RKO (cell line): Measurements from ENCODE around the gene GNAT1.
"Not testable (repeated sequence)": the region's sequence is repeated elsewhere in the genome, so short reads cannot be mapped to it uniquely, and the experiment has no call there.

Source experiments
- DNase-seq: peaks from one replicate; pipeline ENCODE4 v3.0.0-alpha.2; 2016; ENCODE audit warnings: low spot score

GNAT1 gene

DNA sequence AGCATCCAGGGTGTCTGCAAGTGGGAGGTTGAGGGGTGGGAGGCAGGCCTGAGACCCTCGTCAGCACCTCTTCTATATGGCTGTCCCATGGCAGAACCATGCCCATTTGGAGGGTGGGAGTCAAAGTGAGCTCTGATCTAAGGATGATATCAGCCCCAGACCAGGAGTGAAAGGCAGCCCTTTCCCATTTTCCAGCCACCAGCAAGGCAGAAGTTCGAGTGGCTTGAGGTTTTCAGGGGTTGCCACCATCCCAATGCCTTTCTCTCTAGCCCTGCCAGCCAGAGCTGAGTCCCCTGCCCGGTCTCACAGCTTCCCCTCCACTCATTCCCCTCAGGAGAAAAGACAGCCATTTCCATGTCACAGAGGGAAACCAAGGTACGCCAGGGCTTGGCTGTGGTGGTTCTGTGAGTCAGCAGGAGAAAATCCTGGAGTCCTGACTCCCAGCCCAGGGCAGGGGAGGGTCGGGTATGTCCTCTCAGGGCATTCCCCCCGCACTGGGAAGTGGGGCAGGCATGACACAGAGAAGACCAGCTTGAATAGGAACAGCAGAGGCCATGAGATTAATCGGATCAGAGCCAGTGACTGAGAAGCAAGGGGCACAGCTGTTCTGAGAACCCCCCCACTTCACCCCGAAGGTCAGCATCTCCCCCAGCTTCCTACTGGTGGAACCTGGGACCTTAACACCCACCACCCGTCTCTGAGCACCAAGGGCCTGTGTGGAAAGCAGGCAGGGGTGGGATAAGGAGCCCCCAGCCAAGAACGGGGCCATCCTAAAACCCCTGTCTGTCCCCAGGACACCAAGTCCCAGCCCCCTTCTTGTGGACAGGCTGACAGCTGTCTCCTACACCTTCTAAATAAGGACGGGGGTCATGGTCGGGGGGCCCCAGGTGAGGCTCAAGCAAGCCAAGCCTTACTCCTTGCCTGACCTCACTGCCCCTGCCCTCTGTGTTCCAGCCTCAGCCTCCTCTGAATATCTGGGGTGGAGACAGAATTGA lies 12.7 kb downstream of the GNAT1 start:
- DNase-seq = no peak

DNA sequence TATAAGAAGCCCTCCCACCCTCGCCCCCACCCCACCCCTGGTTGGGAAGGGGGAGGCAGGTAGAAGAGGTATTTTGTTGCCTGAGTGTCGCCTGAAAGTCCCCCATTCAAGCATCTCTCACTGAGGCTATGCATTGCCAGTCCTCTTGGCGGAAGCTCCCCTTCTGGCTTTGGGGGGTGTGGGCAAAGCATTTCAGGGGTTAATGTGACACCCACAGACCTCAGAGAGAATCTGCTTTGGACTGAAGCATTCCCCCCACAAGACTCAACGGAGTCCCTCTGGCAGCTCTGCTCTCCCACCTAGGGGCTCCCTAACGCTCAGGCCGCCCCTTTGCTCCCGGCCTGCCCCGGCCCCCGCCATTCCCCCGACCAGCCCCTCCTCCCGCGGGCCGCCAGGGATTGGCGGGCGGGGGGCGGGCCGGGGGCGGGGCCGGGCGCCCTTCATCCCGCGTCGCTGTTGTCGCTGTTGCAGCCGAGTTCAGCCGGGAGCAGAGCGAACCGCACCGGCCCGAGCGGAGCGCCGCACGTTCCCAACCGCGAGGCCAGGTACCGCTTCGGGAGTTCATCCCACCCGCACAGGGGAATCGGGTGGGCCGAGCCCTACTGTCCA lies 13.5 kb downstream of the GNAT1 start, which contains the start of gene SLC38A3:
Gene SLC38A3 (plus strand): TSS at position 468 of the 609 bp plus-strand sequence. CDS start 8,929 bp downstream, outside the sequence.
- no peak for DNase-seq

DNA sequence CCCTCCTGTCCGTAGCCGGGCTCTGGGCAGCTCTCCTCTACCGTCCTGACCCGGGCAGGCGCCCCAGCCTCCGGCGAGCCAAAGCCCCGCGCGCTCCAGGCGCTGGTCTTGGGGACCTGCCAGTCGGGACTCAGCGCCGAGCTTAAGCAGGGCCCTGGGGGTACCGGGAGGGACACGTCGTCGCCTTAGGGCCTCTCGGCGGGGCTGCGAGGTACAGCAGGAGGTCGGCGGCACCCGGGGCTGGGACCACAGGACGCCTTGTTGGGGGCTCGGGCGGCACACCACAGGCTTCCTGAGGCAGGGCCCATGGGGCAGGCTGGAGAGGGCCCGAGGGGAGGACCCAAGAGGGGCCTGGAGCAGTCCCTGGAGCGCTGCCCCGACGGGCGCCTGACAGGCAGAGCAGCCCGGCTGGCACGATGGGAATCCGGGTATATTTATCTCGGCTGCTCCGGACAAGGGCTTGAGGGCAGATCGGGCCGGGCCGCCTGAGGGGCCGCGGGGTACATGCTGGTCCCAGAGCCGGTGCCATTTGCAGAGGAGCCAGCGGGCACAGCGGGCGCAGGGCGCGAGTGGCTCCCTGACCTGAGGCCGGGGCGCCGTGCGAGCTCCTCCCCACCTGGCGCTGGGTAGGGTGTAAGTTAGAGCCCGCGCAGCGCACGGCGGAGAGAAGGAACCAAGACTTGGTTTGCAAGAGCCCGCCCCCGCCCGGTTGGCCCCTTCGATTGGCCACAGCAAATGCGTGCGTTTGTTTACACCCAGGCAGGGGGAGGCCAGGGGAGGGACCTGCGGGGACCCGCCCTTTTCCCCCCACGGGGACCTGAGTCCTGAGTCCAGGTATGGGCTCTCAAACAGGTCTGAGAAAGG lies 14.2 kb downstream of the GNAT1 start:
- DNase-seq = no peak

DNA sequence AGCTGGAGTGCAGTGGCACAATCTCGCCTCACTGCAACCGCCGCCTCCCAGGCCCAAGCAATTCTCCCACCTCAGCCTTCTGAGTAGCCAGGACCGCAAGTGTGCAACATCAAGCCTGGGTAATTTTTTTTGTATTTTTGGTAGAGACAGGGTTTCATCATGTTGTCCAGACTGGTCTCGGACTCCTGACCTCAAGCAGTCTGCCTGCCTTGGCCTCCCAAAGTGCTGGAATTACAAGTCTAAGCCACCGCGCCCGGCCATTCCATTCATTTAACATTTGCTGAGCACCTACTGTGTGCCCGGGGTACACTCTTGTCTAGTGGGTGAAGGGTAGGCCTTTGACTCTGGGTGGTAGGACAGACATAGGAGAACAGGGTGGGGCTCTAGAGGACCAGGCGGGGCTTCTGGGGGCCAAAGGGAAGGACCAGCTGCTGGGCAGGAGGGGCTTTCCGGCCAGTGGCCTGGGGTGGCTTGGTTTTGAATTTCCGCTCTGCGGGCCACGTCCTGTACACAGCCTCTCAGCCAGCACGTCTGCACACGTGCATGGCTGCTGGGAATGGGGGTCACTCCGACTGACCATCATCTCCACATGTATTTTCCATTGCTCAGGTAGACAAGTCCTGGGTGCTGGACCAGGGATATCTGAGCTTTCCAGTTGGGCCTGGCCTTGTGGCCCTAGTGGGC lies 16.1 kb downstream of the GNAT1 start:
- DNase-seq = no peak

DNA sequence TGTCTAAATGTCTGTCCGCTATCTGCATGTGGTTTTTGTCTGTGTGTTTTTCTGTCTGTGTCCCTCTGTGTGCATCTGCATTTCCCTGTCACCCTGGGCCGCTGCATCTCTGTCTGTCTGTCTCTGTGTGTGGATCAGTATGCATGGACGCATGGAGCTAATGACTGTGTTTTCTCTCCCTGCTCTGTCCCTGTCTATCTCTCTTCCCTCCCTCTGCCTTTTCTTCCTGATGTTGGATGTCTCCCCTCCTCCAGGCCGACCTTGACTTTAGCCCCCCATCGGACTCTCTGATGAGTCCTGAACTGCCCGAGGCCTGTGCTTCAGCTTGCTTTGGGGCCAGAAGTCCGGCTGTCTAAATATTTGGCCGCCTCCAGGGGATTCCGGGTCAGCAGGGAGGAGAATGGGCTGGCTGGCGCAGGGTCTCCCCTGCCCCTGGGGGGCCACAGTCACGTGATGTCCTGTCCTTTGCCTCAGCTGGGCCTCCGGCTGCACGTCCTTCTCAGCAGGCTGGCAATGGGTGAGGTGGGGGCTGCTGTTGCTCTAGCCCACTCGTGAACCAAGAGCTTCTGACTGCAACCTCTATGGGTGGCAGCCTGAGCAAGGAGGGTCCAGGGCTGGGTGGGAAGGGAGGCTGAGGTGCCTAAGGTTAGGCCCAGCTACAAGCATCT lies 17.4 kb downstream of the GNAT1 start:
- DNase-seq = no peak

DNA sequence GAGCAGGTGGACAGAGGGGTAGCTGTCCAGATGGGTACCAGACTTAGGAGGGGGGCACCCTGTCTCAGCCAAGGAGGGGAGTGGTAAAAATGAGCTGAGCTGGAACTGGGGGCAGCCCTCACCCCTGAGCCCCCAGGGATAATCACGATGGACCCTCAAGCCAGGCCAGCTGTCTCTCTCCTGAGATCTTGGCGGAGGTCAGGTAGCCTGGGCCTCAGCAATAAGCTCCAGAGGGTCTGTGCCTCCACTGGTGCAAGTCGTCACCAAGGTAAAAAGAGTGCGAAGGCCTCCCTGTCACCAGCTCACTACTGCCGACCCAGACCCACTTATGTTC lies 18.7 kb downstream of the GNAT1 start:
- DNase-seq = no peak

DNA sequence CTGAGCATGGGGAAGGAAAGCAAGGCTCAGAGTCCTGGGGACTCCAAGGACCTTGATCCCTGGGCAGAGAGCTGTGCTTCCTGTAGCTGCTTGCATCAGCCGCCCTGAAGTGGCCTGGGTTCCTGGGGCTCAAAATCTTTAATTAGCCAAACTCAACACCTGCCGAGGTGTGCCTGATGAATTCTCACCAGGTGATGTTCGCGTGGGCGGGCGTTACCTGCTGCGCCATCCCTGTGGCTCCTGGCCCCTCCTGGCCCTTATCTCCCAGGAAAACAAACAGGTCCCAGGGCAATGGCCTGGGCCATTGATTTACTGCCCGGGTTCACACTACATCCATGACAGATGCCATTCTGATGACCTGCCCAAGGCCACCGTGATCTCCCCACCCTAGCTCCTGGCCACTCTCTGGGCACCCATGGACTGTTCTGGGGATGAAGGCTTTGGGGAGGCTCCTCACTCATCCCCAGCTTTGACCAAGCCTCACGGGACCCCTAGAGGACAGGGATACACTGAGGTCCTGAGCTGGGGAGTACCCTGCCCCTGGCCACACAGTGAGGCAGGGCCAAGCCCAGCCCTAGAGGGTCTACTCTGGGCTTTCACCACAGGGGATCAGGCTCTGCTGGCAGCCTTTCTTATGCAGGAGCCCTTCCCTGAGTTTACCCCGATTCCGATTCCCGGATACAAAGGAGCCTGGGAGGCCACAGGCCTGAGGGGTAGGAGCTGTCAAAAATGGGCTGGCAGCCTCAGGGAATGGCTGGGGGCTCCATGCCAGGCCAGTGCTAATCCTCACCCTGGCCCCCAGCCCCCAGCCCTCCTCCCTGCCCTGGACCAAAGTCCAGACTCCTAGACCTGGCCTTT lies 19.3 kb downstream of the GNAT1 start:
- DNase-seq = no peak

DNA sequence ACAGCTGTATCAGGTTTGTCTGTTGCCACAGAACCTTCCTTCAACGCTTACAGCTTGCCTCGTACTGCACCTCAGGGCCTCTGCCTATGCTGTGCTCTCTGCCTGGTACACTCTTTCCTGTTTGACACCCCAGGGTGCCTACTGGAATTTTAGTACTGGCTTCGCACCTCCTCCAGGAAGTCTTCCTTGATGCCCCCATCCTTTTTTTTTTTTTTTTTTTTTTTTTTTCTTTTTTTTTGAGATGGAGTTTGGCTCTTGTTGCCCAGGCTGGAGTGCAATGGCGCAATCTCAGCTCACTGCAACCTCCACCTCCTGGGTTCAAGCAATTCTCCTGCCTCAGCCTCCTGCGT lies 19.9 kb downstream of the GNAT1 start:
- not testable (repeated sequence) for DNase-seq

DNA sequence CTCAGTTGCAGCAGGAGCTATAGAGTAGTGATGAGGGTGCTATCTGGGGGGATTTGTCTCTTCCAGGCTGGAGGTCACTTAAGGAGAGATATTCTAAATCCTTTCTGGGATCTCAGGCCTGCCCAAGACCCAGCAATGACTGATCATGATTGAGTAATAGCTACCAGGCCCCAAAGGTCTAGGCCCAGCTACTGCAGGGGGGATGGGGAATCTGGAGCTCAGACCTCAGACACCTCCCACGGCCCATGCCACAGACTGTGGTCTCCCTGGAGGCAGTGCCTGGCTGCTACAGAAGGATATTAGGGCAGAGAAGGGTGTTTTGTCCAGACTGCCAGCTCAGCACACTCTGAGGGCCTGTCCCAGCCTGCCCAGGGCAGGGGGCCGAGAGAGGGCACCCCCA lies 20.5 kb downstream of the GNAT1 start:
- no peak for DNase-seq

DNA sequence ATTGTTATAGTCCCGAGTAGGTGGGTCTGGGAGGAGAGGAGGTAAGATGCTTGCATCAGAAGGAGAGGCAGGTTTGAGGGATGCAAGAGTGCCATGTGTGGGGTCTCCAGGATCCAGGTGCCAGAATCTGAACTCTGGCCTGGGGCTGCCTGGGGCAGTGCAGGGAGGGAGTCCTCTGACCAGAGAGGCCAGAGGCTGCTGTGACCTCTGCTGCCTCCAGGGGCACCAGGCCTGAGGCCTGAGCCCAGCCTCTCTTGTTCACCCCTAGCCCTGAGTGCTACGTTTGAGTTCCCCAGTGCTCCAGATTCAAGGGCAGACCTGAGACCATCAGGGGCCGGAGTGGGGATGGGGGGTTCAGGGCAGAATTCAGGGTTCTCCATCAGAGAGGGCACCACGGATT lies 21.1 kb downstream of the GNAT1 start:
- DNase-seq = no peak

DNA sequence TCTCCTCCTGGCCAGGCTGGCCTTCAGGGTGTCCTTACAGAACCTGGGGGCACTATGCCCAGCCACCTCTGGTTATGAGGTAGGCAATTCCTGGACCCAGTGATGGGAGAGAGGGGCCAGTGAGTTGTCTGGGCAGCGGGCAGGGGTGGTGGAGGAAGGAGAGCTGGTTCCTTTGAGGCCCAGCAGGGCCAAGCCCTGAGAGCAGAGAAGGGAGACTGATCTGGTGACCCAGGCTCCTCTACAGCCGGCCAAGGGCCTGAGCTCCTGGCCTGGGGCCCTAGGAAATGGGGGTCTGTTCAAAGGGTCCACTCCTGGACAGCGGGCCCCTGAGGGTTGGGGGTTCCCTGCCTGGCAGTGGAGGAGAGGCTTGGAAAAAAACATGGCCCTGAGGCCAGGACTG lies 21.6 kb downstream of the GNAT1 start:
- no peak for DNase-seq

DNA sequence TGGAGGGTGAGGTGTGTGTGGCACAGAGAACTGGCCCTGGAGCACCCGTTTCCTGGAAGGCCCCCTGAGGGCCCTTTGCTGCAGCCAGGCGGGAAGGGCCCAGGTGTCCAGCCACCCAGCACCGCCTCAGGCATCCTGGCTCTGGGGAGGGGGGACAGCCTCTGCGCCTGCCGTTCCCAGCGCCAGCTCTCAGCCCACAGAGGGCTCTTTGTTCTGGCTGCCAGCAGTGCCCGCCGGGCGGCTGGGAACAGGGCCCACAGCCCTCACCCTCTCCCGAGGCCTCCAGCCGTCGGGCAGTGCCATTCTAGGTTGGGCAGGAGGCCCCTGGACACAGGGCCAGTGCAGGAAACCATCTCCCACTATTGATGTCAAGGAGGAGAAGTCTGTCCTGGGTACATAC lies 22.0 kb downstream of the GNAT1 start:
- DNase-seq = no peak

DNA sequence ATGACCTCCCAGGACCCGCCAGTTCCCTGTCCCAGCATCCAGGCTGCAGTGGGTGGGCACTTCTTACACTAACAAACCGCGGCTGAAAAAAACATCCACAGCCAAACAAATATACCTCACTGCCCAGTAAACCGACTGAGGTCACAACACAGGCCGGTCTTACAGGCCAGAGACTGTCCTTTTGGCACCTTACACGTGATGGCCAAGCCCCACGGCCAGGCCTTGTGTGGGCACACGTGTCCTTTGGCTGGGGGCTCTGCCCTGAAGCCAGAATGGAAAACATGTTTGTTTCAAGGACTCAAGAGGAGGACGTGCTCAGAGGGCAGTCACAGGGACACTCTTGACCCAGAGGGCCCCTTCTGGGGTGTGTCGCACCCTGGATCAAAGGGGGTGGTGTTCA lies 23.4 kb downstream of the GNAT1 start:
- no peak for DNase-seq

DNA sequence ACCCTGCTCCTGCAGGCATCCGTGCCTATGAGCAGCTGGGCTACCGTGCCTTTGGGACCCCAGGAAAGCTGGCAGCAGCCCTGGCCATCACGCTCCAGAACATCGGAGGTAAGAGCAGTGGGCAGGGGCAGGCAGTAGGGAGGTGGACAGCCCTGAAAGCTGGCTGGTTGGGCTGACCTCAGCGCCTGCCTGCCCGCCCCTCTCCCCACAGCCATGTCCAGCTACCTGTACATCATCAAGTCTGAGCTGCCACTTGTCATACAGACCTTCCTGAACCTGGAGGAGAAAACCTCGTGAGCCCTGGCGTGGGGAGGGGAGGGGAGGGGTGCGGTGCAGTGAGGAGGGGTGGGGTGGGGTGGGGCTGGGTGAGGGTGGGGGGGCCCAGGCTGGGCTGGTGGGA lies 24.1 kb downstream of the GNAT1 start:
- no peak for DNase-seq

DNA sequence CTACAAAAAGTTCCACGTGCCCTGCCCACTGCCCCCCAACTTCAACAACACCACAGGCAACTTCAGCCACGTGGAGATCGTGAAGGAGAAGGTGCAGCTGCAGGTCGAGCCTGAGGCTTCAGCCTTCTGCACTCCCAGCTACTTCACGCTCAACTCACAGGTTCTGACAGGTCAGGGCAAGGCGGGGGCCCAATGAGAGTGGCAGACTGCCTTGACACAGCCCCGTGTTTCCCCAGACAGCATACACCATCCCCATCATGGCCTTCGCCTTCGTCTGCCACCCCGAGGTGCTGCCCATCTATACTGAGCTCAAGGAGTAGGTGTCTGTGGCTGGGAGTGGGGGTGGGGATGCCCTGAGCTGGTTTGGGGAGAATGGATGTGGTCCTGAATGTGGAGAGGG lies 26.3 kb downstream of the GNAT1 start:
- DNase-seq = no peak

DNA sequence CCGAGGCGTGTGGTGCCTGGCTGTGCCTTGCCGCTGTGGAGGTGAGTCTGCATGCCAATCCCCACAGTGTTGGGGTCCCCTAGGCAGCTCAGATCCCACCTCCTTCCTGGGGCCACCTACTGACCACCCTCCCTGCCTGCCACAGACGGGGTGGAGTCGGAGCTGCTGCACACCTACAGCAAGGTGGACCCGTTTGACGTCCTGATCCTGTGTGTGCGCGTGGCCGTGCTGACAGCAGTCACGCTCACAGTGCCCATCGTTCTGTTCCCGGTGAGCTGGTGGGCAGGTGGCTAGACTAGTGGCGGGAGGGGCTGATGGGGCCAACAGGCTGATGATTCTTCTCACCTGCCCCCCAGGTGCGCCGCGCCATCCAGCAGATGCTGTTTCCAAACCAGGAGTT lies 27.0 kb downstream of the GNAT1 start:
- no peak for DNase-seq

DNA sequence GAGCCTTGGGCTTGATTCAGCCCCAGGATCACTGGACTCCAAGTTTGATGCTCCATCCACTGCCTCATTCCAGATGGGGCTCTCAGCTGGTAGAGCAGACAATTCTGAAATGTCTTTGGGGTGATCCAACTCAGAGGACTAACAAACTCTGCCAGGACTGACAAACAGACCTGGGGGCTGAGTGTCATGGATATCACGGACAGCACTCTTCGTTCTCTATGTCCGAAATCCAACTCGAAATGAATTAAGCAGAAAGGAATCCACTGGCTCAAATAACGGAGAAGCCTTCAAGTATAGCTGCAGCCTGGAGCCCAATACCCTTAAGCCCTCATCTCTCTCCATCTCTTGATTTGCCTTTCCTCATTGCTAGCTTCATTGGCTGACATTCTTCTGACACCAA lies 27.9 kb downstream of the GNAT1 start:
- DNase-seq = no peak

DNA sequence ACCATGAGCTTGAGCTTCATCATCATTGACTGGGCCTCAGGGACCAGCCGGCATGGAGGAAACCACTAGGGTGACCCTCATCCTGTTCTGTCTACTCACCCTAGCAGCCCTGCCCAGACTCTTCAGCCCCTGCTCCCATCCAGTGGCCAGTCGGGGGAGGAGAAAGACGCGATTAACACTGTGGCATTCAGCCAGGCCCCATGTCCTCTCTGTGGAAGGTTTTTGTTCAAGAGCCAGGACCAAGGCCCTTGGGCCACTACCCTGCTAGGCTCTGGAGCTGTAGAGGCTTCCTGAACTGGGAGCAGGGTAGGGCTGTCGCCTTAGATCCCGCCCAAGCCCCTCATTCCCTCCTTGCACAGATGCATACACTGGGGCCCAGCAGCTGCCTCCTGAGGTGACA lies 28.7 kb downstream of the GNAT1 start:
- no peak for DNase-seq

DNA sequence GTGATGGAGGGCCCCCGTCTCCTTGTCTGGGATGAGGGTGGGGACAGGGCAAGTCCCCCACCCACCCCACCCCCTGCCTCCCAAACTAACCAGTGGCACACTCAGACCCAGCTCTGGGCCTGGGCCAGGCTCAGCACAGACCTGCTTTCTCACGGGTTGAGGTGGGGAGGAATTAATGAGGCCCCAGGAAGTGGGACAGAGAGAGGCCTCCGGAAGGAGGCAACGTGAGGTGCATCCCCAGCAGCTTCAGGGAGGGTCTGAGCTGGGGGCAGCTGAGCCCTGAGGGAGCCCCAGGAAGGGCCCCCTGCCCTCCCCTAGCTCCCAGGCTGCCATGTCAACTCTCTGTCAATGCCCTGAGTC lies 29.6 kb downstream of the GNAT1 start:
- DNase-seq = no peak

DNA sequence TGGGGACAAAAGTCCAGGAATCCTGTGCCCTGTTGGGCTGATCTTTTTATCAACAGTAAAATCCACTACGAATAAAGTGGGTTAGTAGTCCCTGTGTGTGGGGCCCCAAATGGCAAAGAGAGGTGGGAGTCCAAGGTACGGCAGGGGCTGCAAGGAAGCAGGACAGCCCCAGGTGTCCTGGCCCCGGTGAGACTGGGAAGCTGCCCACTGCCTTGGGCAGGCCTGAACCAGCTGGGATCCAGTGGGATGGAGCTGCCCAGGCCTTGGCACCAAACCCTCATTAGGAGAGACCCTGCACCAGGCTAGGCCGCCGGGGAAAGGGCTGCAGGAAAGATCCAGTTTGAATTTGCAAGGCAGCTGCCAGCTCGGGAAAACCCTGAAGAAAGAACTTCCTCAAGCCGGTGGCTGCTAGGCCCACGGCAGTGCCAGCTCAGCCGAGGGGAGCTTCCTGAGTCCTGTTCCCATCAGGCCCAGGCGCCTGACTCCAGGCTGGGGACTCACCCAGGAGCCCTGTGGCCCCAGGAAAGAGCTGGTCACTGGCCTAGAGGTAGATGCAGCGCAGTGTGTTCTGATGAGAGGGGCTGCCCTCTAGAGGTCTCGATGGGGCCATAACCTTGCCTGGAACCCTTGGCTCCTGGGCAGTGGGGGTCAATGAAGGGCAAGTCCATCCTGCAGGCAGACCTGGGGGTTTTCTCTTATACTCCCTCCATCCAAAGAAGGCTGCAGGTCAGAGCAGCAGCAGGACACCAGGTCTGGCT lies 30.2 kb downstream of the GNAT1 start:
- no peak for DNase-seq
